ENCODE measurements around the gene GIGYF2. TPM values are rescaled to one million over a fixed set of nuclear protein-coding genes. Genes with fewer than 3 reads are reported as not detected.
A peak's percentile ranks its signal among the peaks of the same experiment; 100 is the strongest.

GIGYF2 gene
- total RNA-seq, 1 donor, result 57.2 TPM

- no peaks in the 10 kb centered on the region for H4K20me1 ChIP-seq (ENCODE audit: insufficient read depth, low read length)
- H3K36me3 ChIP-seq (ENCODE audit: insufficient read depth, low read length), result no peaks in the 10 kb centered on the region
- H3K79me2 ChIP-seq (ENCODE audit: insufficient read depth, low read length), result no peaks in the 10 kb centered on the region
- peak; percentile 68 for TF ChIP-seq CTCF (IDR thresholded peaks at IDR 0.05; ENCODE audit: extremely low read depth, low read depth, low read length)
- H3K4me1 ChIP-seq (ENCODE audit: insufficient read depth, low read length), result peaks cover 2% of the 10 kb centered on the region
- H2AFZ ChIP-seq (ENCODE audit: low read length), result peak overlapping the region; percentile 89
- no peak overlapping the region for H3K4me3 ChIP-seq (ENCODE audit: insufficient read depth, low read length)
- peaks cover 3% of the 10 kb centered on the region for H3K27me3 ChIP-seq (ENCODE audit: insufficient read depth, low read length)
- DNase-seq (ENCODE audit: insufficient read length, low spot score, missing footprints), result no peak
- H3K9me3 ChIP-seq (ENCODE audit: low read depth, low read length), result no peaks in the 10 kb centered on the region
- peak overlapping the region; percentile 45 for H3K4me2 ChIP-seq (ENCODE audit: insufficient read depth, low read length)
- H3K27ac ChIP-seq (ENCODE audit: low read depth, low read length), result no peak overlapping the region
These were observed 28.2 kb upstream of the GIGYF2 start for GRCh38 chr2:232668805-232669444.

- Histone ChIP-seq H3K36me3 (ENCODE audit: insufficient read depth, low read length) (no peaks in the 10 kb centered on the region), H3K9me3 (ENCODE audit: low read depth, low read length) (no peaks in the 10 kb centered on the region), H2AFZ (ENCODE audit: low read length) (no peak overlapping the region), H3K27ac (ENCODE audit: low read depth, low read length) (no peak overlapping the region), H3K27me3 (ENCODE audit: insufficient read depth, low read length) (peaks cover 3% of the 10 kb centered on the region), H3K79me2 (ENCODE audit: insufficient read depth, low read length) (no peaks in the 10 kb centered on the region), H4K20me1 (ENCODE audit: insufficient read depth, low read length) (no peaks in the 10 kb centered on the region), H3K4me1 (ENCODE audit: insufficient read depth, low read length) (peaks cover 2% of the 10 kb centered on the region), H3K4me3 (ENCODE audit: insufficient read depth, low read length) (no peak overlapping the region), H3K4me2 (ENCODE audit: insufficient read depth, low read length) (no peak overlapping the region)
- DNase-seq (ENCODE audit: insufficient read length, low spot score, missing footprints), result no peak
- TF ChIP-seq CTCF (IDR thresholded peaks at IDR 0.05; ENCODE audit: extremely low read depth, low read depth, low read length), result no peak
These were observed 24.5 kb upstream of the GIGYF2 start for GRCh38 chr2:232672588-232672987.

- Histone ChIP-seq H2AFZ (ENCODE audit: low read length) (no peak overlapping the region), H4K20me1 (ENCODE audit: insufficient read depth, low read length) (no peaks in the 10 kb centered on the region), H3K9me3 (ENCODE audit: low read depth, low read length) (no peaks in the 10 kb centered on the region), H3K27ac (ENCODE audit: low read depth, low read length) (no peak overlapping the region), H3K36me3 (ENCODE audit: insufficient read depth, low read length) (no peaks in the 10 kb centered on the region), H3K4me3 (ENCODE audit: insufficient read depth, low read length) (no peak overlapping the region), H3K4me1 (ENCODE audit: insufficient read depth, low read length) (no peaks in the 10 kb centered on the region), H3K27me3 (ENCODE audit: insufficient read depth, low read length) (peaks cover 3% of the 10 kb centered on the region), H3K79me2 (ENCODE audit: insufficient read depth, low read length) (no peaks in the 10 kb centered on the region), H3K4me2 (ENCODE audit: insufficient read depth, low read length) (no peak overlapping the region)
- no peak for TF ChIP-seq CTCF (IDR thresholded peaks at IDR 0.05; ENCODE audit: extremely low read depth, low read depth, low read length)
- DNase-seq (ENCODE audit: insufficient read length, low spot score, missing footprints), result no peak
These were observed 22.6 kb upstream of the GIGYF2 start for GRCh38 chr2:232674491-232674890.

- H3K36me3 ChIP-seq (ENCODE audit: insufficient read depth, low read length), result no peaks in the 10 kb centered on the region
- H3K27me3 ChIP-seq (ENCODE audit: insufficient read depth, low read length), result peaks cover 3% of the 10 kb centered on the region
- H3K79me2 ChIP-seq (ENCODE audit: insufficient read depth, low read length), result no peaks in the 10 kb centered on the region
- no peak for DNase-seq (ENCODE audit: insufficient read length, low spot score, missing footprints)
- H3K27ac ChIP-seq (ENCODE audit: low read depth, low read length), result no peak overlapping the region
- no peak overlapping the region for H2AFZ ChIP-seq (ENCODE audit: low read length)
- TF ChIP-seq CTCF (IDR thresholded peaks at IDR 0.05; ENCODE audit: extremely low read depth, low read depth, low read length), result no peak
- H3K4me3 ChIP-seq (ENCODE audit: insufficient read depth, low read length), result no peak overlapping the region
- no peaks in the 10 kb centered on the region for H3K9me3 ChIP-seq (ENCODE audit: low read depth, low read length)
- H3K4me2 ChIP-seq (ENCODE audit: insufficient read depth, low read length), result no peak overlapping the region
- no peaks in the 10 kb centered on the region for H3K4me1 ChIP-seq (ENCODE audit: insufficient read depth, low read length)
- H4K20me1 ChIP-seq (ENCODE audit: insufficient read depth, low read length), result no peaks in the 10 kb centered on the region
These were observed 21.8 kb upstream of the GIGYF2 start for GRCh38 chr2:232675381-232675780.

All from osteoblast (primary cell).